Measurements from ENCODE around the gene DESI2.
A peak's percentile ranks its signal among the peaks of the same experiment; 100 is the strongest.

Gene DESI2

GRCh38 chr1:244755673-244756072, 102.7 kb downstream of the DESI2 start:
- no peak for DNase-seq (ENCODE audit: low spot score)

DNA sequence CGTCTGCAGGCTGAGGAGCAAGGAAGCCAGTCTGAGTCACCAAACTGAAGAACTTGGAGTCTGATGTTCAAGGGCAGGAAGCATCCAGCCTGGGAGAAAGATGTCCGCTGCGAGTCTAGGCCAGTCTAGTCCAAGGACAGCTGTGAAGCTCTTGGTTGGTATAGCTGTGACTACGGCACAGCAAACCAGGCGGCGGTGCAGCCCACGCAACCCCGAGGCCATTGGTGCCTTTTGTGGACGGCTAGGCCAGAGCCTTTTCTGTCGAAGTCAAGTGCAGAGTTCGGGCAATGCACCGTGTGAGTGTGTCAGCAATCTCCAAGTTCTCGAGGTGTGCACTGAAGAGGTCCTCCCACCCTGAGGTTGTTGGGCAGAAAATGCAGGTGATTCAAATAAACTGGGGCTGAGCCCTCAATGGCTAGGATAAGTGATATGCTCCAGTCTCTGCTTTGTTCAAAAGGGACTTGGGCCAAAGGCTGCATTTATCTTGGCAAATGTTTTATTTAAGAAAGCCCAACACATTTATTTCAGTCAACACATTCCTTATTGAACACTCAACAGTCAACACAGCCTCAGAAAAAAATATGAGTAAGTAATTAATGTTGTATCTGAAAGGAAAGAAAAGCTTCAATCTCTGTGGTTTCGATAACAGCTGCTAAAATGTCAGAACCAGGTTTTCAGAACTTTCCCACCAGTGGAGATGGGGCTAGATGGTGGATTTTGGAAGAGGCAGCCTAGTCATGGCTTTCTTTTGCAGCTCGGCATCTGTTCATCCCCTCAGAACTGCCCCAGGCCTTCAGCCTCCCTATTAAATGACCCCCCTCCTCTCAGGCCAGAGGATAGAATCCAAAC, 104.4 kb downstream of the DESI2 start:
- DNase-seq (ENCODE audit: low spot score): peak; percentile 61

All from GM03348 (cell line).